ENCODE data around the gene DNAJB12.

DNA sequence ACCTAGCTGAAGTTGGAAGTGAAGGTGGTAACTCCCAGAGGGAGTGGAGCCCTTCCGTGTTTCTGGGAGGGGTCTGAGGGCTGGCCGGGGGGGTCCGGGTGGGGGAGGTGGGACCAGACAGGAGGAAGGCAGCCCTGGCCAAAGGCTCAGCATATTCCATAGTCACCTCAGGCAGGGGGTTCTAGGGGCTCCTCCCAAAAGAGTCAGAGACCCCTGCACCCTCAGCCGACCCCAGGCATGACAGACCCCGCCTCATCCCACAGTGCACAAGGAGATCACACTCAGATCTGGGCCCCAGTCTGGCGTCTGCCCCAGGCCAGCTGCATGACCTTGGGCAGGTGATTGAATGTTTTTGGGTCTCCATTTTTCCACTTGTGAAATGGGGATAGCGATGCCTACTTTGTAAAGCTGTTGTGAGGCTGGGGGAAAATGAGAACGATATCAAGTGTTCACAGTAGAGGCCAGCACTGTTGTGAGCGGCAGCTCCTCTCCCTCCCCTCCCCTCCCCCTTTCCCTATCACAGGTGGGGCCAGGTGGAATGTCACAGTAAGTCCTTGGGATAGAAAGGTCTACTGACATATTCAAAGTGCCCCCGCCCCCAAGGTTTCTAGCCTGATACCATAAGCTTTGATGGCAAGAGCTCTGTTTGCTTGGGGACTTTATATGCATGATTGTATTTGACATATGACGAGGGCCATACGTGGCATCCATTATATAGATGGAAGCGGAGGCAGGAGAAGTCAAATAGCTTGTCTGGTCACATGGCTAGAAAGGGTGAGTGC, 33.3 kb downstream of the DNAJB12 start:
- TF ChIP-seq POLR2A (IDR thresholded peaks at IDR 0.05), result no peak
- TF ChIP-seq, protein P1, sequence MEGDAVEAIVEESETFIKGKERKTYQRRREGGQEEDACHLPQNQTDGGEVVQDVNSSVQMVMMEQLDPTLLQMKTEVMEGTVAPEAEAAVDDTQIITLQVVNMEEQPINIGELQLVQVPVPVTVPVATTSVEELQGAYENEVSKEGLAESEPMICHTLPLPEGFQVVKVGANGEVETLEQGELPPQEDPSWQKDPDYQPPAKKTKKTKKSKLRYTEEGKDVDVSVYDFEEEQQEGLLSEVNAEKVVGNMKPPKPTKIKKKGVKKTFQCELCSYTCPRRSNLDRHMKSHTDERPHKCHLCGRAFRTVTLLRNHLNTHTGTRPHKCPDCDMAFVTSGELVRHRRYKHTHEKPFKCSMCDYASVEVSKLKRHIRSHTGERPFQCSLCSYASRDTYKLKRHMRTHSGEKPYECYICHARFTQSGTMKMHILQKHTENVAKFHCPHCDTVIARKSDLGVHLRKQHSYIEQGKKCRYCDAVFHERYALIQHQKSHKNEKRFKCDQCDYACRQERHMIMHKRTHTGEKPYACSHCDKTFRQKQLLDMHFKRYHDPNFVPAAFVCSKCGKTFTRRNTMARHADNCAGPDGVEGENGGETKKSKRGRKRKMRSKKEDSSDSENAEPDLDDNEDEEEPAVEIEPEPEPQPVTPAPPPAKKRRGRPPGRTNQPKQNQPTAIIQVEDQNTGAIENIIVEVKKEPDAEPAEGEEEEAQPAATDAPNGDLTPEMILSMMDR (IDR thresholded peaks at IDR 0.05), result no peak

Data from adrenal gland (tissue), 5 donors.